GM12874 (cell line): ENCODE data around the gene TRIM10.

Experiments used
- TF ChIP-seq, protein P1 (sequence below): IDR thresholded peaks from 2 replicates; pipeline ENCODE4 v1.5.1; 2011; ENCODE audit warnings: low read depth, mild to moderate bottlenecking, control low read depth, low read length, moderate library complexity; ENCODE audit not compliant: insufficient read depth

Gene TRIM10

DNA sequence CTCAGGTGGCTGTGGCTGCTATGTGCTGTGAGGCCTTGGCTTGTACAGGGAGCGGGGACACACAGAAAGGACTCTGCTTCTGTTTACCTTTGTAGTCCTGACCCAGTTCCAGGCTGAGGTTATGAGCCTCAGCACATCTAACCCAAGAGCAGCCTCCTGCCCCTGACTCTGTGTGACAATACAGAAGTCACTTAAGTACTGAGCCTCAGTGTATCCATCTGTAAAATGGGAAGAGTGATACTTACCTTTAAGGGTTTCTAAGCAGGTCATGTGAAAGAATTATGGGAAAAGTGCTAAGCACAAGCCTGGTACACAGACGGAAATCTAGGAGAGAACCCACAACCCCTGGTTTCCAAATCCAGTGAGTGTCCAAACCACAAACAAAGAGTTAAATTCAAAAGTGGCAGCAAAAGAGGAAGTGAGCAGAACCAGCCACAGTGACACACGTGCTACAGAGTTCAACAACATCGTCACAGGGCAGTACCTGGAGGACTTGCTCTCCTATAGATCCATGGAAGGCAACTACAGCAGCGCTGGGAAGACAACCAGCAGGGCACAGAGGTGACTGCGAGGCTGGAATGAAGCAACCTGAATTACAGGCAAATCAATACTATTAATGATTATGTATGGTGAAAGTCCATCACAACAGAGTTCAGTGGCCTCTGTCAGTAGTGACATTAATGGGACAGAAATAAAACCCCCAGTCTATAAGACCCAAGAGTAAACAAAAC, 39.7 kb upstream of the TRIM10 start:
- TF ChIP-seq, protein P1, sequence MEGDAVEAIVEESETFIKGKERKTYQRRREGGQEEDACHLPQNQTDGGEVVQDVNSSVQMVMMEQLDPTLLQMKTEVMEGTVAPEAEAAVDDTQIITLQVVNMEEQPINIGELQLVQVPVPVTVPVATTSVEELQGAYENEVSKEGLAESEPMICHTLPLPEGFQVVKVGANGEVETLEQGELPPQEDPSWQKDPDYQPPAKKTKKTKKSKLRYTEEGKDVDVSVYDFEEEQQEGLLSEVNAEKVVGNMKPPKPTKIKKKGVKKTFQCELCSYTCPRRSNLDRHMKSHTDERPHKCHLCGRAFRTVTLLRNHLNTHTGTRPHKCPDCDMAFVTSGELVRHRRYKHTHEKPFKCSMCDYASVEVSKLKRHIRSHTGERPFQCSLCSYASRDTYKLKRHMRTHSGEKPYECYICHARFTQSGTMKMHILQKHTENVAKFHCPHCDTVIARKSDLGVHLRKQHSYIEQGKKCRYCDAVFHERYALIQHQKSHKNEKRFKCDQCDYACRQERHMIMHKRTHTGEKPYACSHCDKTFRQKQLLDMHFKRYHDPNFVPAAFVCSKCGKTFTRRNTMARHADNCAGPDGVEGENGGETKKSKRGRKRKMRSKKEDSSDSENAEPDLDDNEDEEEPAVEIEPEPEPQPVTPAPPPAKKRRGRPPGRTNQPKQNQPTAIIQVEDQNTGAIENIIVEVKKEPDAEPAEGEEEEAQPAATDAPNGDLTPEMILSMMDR, result no peak

DNA sequence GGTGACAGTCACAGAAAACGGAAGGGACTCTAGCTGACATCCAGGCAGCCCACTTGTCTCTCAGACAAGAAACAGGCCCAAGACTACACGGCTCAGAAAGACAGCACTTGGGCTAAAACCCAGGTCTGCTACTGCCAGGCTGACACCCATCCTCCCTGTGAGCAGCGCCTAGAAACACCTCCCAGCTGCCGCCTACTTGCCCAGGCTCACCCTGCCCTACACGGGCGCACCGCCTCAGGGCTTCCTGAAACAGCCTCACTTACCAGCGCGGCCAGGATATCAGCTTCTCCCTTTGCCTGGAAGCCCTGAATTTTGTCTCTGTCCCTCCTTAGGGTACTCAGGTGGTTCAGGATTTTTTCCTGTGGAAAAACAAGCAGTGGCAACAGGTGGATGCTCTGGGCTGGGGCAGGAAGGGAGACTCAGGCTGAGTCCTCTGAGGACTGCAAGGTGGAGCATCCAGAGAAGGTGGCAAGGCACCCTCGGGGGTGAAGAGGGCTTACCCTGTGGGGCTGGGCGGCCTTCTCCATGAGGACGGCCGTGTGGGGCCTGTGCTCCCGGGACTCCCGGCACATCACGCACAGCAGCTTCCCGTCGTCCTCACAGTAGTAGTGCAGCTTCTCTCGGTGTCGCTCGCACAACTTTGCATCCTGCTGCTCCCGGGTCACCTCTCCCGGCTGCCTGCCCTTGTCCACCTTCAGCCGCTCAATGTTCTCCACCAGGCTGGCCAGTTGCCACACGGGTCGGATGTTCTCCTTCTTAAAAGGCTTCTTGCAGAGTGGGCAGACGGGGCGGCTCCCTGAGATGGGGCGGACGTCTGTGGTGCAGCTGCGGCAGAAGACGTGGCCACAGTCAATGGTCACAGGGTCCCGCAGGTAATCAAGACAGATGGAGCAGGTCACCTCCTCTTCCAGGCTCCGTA, 37.4 kb upstream of the TRIM10 start:
- TF ChIP-seq, protein P1, result no peak

DNA sequence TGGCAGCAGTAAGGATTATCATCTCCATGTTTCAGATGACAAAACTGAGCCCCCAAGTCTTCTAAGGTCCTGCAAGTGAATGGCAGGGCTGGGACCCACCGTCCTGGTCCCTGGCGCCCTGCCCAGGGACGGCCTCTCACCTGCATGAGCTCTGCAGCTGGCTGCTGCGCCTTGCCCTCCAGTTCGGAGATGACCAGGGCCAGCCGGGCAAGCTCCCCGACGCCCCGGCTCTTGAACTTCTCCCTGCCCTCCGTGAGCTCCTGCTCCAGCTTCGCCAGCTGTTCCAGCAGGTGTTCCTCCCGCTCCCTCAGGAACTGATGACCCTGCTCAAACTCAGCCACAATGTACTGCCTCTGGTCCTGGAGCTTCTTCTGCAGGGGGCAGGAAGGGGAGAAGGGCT, 35.4 kb upstream of the TRIM10 start:
- TF ChIP-seq, protein P1, result no peak

DNA sequence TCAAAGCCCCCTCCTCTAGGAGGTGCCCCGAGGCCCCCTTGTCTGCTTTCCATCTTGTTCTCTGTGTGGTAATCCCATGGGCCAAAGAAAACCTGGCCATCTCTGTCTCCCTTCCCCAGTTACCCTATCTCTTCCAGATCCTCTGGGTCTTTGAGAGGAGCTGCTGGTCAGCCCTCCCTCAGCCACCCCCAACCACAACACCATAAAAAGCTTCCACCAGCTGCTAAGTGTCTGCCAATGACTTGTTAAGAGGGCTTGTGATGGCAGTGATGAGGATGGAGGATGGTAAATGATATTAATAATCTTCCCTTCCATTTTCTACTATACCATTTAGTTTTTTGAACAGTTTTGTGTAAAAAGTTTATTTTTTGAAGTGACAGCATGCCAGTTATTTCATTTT, 34.9 kb upstream of the TRIM10 start:
- TF ChIP-seq, protein P1, result no peak

DNA sequence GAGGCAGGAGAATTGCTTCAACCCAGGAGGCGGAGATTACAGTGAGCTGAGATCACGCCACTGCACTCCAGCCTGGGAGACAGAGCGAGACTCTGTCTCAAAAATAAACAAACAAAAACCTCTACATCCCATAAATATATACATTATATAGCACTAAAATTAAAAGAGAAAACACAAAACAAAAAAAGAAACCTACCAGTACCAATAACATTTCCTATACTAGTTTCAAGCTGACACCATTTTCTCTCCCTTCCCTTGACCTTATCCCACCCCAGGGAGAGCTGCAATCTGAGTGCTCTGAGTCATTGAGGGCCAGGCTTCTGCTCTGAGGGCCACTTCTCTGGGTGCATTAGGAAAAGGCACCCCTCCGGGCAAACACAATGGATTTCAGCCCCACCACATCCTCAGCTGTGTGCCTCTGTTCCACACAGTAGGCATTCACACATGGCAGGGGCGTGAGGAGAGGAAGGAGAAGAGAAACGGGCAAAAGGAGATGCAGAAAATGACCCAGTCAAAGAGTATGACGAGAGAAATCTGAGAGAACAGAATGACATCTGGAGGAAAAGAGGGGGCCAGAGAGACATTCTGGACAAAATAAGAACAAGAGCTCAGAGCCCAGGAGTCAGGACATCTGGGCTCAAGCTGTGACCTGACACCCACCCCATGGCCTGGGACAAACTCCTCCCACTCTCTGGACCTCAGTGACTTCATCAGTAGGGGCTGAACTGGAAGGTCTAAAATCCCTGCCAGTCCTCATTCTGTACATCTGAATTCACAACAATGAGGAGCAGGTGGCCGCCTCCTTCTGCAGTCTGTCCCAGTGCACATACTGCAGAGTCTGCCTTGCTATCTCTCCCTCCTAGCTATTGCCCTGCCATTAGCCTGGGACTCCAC, 34.0 kb upstream of the TRIM10 start:
- TF ChIP-seq, protein P1, result no peak

DNA sequence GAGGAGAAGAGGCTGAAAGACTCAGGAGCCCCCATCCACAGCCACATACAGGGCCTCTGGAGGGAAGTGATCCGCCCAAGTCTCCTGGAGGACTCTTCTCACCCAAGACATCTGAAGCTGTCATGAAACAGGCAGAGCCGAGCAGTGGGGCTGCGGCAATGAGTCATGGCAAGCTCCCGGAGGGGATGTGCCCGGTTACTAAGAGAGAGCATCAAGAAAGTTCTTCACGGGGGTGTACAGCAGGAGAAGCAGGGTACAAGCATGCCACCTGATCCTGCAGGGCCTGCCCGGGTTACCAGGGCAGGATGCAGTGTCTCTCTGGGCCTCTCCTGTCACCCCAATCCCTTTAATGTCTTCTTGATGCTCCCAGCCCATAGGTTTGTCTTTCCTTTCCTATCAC, 31.1 kb upstream of the TRIM10 start:
- TF ChIP-seq, protein P1, result no peak
